Bronchial epithelial cell (primary cell): ENCODE data around the gene HADH. TPM values are rescaled to one million over a fixed set of nuclear protein-coding genes. Genes with fewer than 3 reads are reported as not detected.
"Not testable (repeated sequence)": the region's sequence is repeated elsewhere in the genome, so short reads cannot be mapped to it uniquely, and the experiment has no call there.

Experiments
- DNase-seq: peaks from one replicate; pipeline ENCODE4 v3.0.0-alpha.2; 2010; ENCODE audit warnings: low read depth
- FAIRE-seq: peaks from 2 replicates; lab custom pipeline; 2011; peaks lifted over from hg19 to GRCh38; lab: Jason Lieb, UNC
- H3K27me3 ChIP-seq: 2 replicates; pipeline ENCODE4 v1.5.1; 2011; ENCODE audit warnings: low read length; ENCODE audit not compliant: control insufficient read depth, insufficient read depth
- H3K36me3 ChIP-seq: 2 replicates; pipeline ENCODE4 v1.5.1; 2011; ENCODE audit warnings: low read length; ENCODE audit not compliant: control insufficient read depth, insufficient read depth
- H3K4me3 ChIP-seq: 2 replicates; pipeline ENCODE4 v1.5.1; 2011; ENCODE audit warnings: mild to moderate bottlenecking, low read depth, low read length, control low read depth
- total RNA-seq: library from RNA; depleted of rRNA; stranded (reverse); fragments of >200 nt; gene quantifications from 2 replicates; pipeline ENCODE4 v1.2.1, GENCODE V29; 2014
- TF ChIP-seq, protein P1 (sequence below): IDR thresholded peaks from 2 replicates; pipeline ENCODE4 v1.5.1; 2011; ENCODE audit warnings: mild to moderate bottlenecking, moderate library complexity, low read length, control low read depth, inconsistent platforms; ENCODE audit not compliant: insufficient read depth, severe bottlenecking

Gene HADH
- total RNA-seq, 1 donor from 2014 or later: 7.1 TPM

DNA sequence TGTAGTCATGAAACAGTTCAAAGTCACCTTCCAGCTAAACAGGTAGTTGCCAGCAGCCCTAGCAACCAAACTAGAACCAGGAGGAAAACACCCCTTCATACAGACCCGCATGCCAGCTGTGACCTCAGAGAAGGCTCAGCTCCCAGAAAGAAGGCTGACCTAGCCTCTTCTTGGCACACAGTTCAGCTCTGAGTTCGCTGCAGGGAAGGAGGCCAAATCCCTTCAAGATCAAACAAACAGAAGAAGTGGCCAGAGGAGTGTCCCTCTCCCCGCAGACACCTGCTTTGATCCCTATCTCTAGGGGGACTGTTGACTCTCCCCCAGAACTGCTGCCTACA is 56.0 kb downstream of the HADH start:
- Histone ChIP-seq H3K27me3 (no peaks in the 10 kb centered on the region), H3K36me3 (no peaks in the 10 kb centered on the region), H3K4me3 (no peak overlapping the region)
- DNase-seq (no peak), FAIRE-seq (no peak)
- TF ChIP-seq, protein P1, sequence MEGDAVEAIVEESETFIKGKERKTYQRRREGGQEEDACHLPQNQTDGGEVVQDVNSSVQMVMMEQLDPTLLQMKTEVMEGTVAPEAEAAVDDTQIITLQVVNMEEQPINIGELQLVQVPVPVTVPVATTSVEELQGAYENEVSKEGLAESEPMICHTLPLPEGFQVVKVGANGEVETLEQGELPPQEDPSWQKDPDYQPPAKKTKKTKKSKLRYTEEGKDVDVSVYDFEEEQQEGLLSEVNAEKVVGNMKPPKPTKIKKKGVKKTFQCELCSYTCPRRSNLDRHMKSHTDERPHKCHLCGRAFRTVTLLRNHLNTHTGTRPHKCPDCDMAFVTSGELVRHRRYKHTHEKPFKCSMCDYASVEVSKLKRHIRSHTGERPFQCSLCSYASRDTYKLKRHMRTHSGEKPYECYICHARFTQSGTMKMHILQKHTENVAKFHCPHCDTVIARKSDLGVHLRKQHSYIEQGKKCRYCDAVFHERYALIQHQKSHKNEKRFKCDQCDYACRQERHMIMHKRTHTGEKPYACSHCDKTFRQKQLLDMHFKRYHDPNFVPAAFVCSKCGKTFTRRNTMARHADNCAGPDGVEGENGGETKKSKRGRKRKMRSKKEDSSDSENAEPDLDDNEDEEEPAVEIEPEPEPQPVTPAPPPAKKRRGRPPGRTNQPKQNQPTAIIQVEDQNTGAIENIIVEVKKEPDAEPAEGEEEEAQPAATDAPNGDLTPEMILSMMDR: no peak

DNA sequence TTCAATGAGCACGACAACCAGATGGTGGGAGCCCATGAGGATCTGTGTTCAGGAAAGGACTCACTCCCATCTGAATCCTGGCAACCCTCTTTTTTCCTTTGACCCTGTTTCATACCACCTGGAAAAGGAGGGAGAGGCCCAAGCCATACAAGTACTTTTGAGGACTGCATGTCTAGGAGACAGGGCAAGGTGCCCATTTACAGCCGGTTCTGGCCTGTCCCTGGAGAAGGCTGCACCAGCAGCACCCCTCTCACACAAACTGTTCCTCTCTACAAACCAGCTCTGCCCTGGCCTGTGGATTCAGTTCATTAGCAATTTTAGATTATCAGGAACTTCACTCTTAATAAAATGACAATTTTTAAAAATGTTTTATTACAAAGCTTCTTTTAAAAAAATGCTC is 57.5 kb downstream of the HADH start:
- no peak overlapping the region for H3K4me3 ChIP-seq
- no peak for DNase-seq
- TF ChIP-seq, protein P1: no peak

DNA sequence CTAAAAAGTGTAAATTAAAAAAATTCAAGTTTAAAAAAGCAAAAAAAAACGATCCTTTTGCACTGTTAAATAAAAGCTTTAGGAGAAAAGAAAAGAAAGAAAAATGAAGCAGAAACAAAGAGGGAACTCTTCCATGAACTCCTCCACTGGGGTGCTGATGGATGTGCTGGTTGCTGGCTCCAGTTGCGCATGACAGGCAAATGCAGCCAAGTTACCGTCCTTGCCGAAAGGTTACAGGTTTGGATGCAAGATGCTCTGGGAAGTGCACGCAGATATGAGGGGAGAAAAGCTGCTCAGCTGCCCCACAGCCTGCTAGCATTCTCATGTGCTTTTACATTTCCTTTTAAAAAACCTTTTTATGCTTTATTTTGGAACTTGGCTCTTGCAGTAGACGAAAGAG is 58.5 kb downstream of the HADH start:
- no peaks in the 10 kb centered on the region for H3K27me3 ChIP-seq
- no peaks in the 10 kb centered on the region for H3K36me3 ChIP-seq
- DNase-seq: no peak
- H3K4me3 ChIP-seq: no peak overlapping the region
- FAIRE-seq: no peak
- TF ChIP-seq, protein P1: no peak

More for the DNA sequence above, 57.5 kb downstream of the HADH start:
- no peaks in the 10 kb centered on the region for H3K36me3 ChIP-seq
- FAIRE-seq: no peak
- H3K27me3 ChIP-seq: no peaks in the 10 kb centered on the region

DNA sequence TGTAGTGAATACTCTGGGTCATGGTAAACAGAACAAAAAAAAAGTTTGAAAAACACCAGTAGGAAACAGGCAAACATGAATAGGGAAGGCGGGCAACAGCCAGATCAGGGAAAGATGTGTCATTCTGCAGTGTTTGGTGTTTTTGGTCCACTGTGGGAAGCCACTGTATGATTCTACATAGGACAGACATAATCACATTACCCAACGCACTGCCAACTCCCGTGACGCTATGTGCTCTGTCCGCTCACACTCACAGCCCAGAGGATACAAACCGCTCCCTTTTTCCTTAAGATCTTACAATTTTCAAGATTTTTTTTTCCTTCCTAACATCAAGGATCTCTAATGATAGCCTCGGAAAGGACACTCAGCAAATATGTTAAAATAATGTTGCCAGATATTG is 59.3 kb downstream of the HADH start:
- no peaks in the 10 kb centered on the region for H3K36me3 ChIP-seq
- TF ChIP-seq, protein P1: no peak
- no peak for FAIRE-seq
- no peak for DNase-seq
- no peak overlapping the region for H3K4me3 ChIP-seq
- H3K27me3 ChIP-seq: no peaks in the 10 kb centered on the region

DNA sequence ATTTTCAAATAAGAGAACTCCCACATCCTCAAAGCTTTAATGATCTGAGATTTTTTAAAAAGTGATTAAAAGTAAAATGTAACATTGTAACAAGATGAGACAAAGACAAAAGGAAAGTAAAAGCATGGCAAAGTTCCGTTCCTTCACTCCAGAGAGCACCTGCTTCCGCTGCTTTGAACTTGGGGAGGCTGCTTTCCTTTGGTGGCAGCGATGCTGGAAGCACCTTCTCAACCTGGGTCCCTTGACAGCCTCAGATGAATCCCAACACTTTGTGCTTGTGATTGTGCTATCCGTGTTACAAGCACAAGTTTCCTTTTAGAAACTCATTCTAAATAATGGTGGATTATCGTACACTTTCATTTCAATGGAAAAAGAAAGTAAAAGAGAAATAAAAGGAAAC is 59.7 kb downstream of the HADH start:
- TF ChIP-seq, protein P1: no peak
- Histone ChIP-seq H3K4me3 (no peak overlapping the region), H3K27me3 (no peaks in the 10 kb centered on the region), H3K36me3 (no peaks in the 10 kb centered on the region)
- no peak for DNase-seq
- FAIRE-seq: no peak

DNA sequence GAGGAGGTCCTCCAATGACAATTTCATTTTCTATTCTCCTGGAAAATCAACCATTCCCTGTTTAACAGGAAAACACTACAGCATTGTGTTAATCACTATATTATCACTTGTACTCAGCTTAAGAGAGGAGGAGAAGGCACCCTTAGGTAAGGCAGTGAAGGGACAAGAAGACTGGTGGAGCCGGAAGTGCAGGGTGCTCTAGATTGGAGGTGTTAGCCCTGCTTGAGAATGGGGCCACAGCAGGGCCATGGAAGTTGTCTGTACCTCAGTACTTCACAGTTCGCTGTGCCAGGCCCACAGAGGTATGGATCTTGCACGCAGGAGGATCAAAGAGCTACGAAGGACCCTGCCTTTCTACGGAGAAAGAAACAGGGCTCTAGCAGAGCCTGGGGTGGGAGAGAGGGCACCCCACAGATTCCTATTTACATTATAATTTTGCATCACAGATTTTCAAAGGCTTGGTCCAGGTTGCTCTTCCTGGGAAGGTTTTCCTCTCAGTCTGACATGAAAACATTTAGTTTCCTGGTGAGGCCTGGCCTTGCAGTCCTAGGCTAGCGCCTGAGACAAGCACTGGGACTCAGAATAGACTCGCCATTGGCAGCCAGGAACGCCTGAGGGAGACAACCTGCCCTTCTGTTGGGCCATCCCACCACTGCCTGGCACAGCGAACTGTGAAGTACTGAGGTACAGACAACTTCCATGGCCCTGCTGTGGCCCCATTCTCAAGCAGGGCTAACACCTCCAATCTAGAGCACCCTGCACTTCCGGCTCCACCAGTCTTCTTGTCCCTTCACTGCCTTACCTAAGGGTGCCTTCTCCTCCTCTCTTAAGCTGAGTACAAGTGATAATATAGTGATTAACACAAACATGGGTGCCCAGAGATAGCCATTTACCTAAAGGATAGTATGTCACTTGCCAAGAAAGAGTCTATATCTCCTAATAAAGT is 60.8 kb downstream of the HADH start:
- FAIRE-seq: peak; percentile 83
- not testable (repeated sequence) for H3K36me3 ChIP-seq, DNase-seq, H3K27me3 ChIP-seq, H3K4me3 ChIP-seq
